ENCODE measurements around the gene TSC22D4.
A peak's percentile ranks its signal among the peaks of the same experiment; 100 is the strongest.

TSC22D4 gene

GRCh38 chr7:100493476-100494264 lies 14.7 kb upstream of the TSC22D4 start:
- peak in 1 of 3 donors; percentile 43 for DNase-seq (ENCODE audit: low read depth in 3 of 3, low spot score in 1 of 3)

GRCh38 chr7:100492738-100493475 lies 13.9 kb upstream of the TSC22D4 start:
- no peak for DNase-seq (ENCODE audit: low read depth in 3 of 3, low spot score in 1 of 3)

- DNase-seq (ENCODE audit: low read depth in 3 of 3, low spot score in 1 of 3) = no peak
Measured at GRCh38 chr7:100491192-100491578, 12.2 kb upstream of the TSC22D4 start.

GRCh38 chr7:100490483-100491191 lies 11.6 kb upstream of the TSC22D4 start:
- no peak for DNase-seq (ENCODE audit: low read depth in 3 of 3, low spot score in 1 of 3)

- DNase-seq (ENCODE audit: low read depth in 3 of 3, low spot score in 1 of 3) = no peak
Measured at GRCh38 chr7:100489824-100490223, 10.8 kb upstream of the TSC22D4 start.

GRCh38 chr7:100489121-100489520 lies 10.1 kb upstream of the TSC22D4 start:
- no peak for DNase-seq (ENCODE audit: low read depth in 3 of 3, low spot score in 1 of 3)

- no peak for DNase-seq (ENCODE audit: low read depth in 3 of 3, low spot score in 1 of 3)
Measured at GRCh38 chr7:100488333-100489095, 9.5 kb upstream of the TSC22D4 start.

GRCh38 chr7:100486753-100487446 lies 7.9 kb upstream of the TSC22D4 start:
- no peak for DNase-seq (ENCODE audit: low read depth in 3 of 3, low spot score in 1 of 3)

GRCh38 chr7:100486111-100486636 lies 7.2 kb upstream of the TSC22D4 start:
- DNase-seq (ENCODE audit: low read depth in 3 of 3, low spot score in 1 of 3) = no peak

- no peak for DNase-seq (ENCODE audit: low read depth in 3 of 3, low spot score in 1 of 3)
Measured at GRCh38 chr7:100485471-100485876, 6.5 kb upstream of the TSC22D4 start.

GRCh38 chr7:100484673-100485045 lies 5.6 kb upstream of the TSC22D4 start:
- no peak for DNase-seq (ENCODE audit: low read depth in 3 of 3, low spot score in 1 of 3)

- DNase-seq (ENCODE audit: low read depth in 3 of 3, low spot score in 1 of 3) = peak in 2 of 3 donors; percentile 29 to 38
Measured at GRCh38 chr7:100483722-100484672, 5.0 kb upstream of the TSC22D4 start, which contains the start of gene NYAP1. Gene NYAP1, plus strand, starts transcription at chr7:100483927. Its CDS starts 1,385 bp downstream, at chr7:100485312.

- DNase-seq (ENCODE audit: low read depth in 3 of 3, low spot score in 1 of 3) = peak; percentile 44 to 86 (median 75)
Measured at GRCh38 chr7:100483090-100483721, 4.2 kb upstream of the TSC22D4 start.

GRCh38 chr7:100482728-100483089 lies 3.7 kb upstream of the TSC22D4 start:
- DNase-seq (ENCODE audit: low read depth in 3 of 3, low spot score in 1 of 3) = no peak

GRCh38 chr7:100481466-100481865 lies 2.5 kb upstream of the TSC22D4 start:
- DNase-seq (ENCODE audit: low read depth in 3 of 3, low spot score in 1 of 3) = no peak

GRCh38 chr7:100477871-100478267 lies 1.1 kb downstream of the TSC22D4 start:
- no peak for DNase-seq (ENCODE audit: low read depth in 3 of 3, low spot score in 1 of 3)

- no peak for DNase-seq (ENCODE audit: low read depth in 3 of 3, low spot score in 1 of 3)
Measured at GRCh38 chr7:100476903-100477870, 1.8 kb downstream of the TSC22D4 start.
